HEK293 (cell line): ENCODE data around the gene ALKBH2.

ENCODE experiments used
- CTCF ChIA-PET: fragments of 350-600 bp; formaldehyde crosslinking; extraction: SDS; loops from one replicate; lab custom pipeline; 2021; ENCODE audit warnings: antibody characterized with exemption; lab: Yijun Ruan, JAX
- POLR2A ChIA-PET: fragments of 300-600 bp; formaldehyde crosslinking; extraction: SDS; loops from one replicate; lab custom pipeline; 2020; ENCODE audit warnings: antibody characterized with exemption, inconsistent platforms; lab: Yijun Ruan, JAX
- H3K27ac ChIP-seq: fragments of 200-500 bp; sonication (Bioruptor generic); 2 replicates; pipeline ENCODE4 v1.5.1; 2014; ENCODE audit warnings: low read depth, low read length, control low read depth, inconsistent platforms; ENCODE audit errors: extremely low read depth
- H3K36me3 ChIP-seq, 2 experiments: fragments of 200-500 bp in 1 of 2; sonication (Bioruptor generic) in 1 of 2; 1 replicate in 1 of 2; 2 replicates in 1 of 2; pipeline ENCODE4 v1.5.1; 2014 to 2017; ENCODE audit warnings: inconsistent platforms in 2 of 2, low read length in 2 of 2; ENCODE audit not compliant: control insufficient read depth in 2 of 2, insufficient read depth in 1 of 2
- H3K4me1 ChIP-seq: fragments of 200-500 bp; sonication (Bioruptor generic); 2 replicates; pipeline ENCODE4 v1.5.1; 2014; ENCODE audit warnings: mild to moderate bottlenecking, low read length, inconsistent platforms; ENCODE audit not compliant: control insufficient read depth, insufficient read depth
- H3K4me3 ChIP-seq: 2 replicates; pipeline ENCODE4 v1.5.1; 2011; ENCODE audit warnings: low read depth, mild to moderate bottlenecking, control low read depth, low read length, moderate library complexity
- H3K9me3 ChIP-seq: fragments of 200-500 bp; sonication (Bioruptor generic); 2 replicates; pipeline ENCODE4 v1.5.1; 2014; ENCODE audit warnings: low read depth, low read length, inconsistent platforms; ENCODE audit not compliant: control insufficient read depth, insufficient read depth
- AEBP2 ChIP-seq: fragments of 450-650 bp; formaldehyde crosslinking; IDR thresholded peaks from 2 replicates; pipeline ENCODE4 v1.5.1; 2016; ENCODE audit warnings: missing biosample characterization, missing genetic modification characterization, borderline replicate concordance
- ATF2 ChIP-seq: fragments of 450-650 bp; formaldehyde crosslinking; IDR thresholded peaks from 2 replicates; pipeline ENCODE4 v1.5.1; 2016; ENCODE audit warnings: missing biosample characterization, missing genetic modification characterization, low read depth
- BCL6B ChIP-seq: fragments of 450-650 bp; formaldehyde crosslinking; IDR thresholded peaks from 2 replicates; pipeline ENCODE4 v1.5.1; 2017; ENCODE audit warnings: missing biosample characterization, missing genetic modification characterization
- HOXC10 ChIP-seq: sonication (generic); formaldehyde crosslinking; IDR thresholded peaks from 2 replicates; pipeline ENCODE4 v1.8.1; 2023; ENCODE audit warnings: mild to moderate bottlenecking, missing genetic modification reagents
- MEIS1 ChIP-seq: sonication (generic); formaldehyde crosslinking; IDR thresholded peaks from 2 replicates; pipeline ENCODE4 v1.8.1; 2022; ENCODE audit warnings: missing genetic modification reagents, mild to moderate bottlenecking, borderline replicate concordance
- RBAK ChIP-seq: fragments of 450-650 bp; formaldehyde crosslinking; IDR thresholded peaks from 2 replicates; pipeline ENCODE4 v1.5.1; 2016; ENCODE audit warnings: missing biosample characterization, missing genetic modification characterization
- REPIN1 ChIP-seq: fragments of 450-650 bp; formaldehyde crosslinking; IDR thresholded peaks from 2 replicates; pipeline ENCODE4 v1.5.1; 2017; ENCODE audit warnings: missing biosample characterization, missing genetic modification characterization, low read depth
- SETDB1 ChIP-seq: IDR thresholded peaks from one replicate; pipeline ENCODE4 v1.6.1; 2017; ENCODE audit warnings: mild to moderate bottlenecking, low read length, moderate library complexity, mixed read lengths; ENCODE audit not compliant: insufficient read length
- SP3 ChIP-seq: fragments of 450-650 bp; formaldehyde crosslinking; IDR thresholded peaks from 2 replicates; pipeline ENCODE4 v1.5.1; 2016; ENCODE audit warnings: missing biosample characterization, missing genetic modification characterization
- WT1 ChIP-seq: fragments of 450-650 bp; formaldehyde crosslinking; IDR thresholded peaks from 2 replicates; pipeline ENCODE4 v1.5.1; 2016; ENCODE audit warnings: missing biosample characterization, missing genetic modification characterization
- ZBTB48 ChIP-seq: fragments of 450-650 bp; formaldehyde crosslinking; IDR thresholded peaks from 2 replicates; pipeline ENCODE4 v1.5.1; 2016; ENCODE audit warnings: missing biosample characterization, missing genetic modification characterization
- ZNF157 ChIP-seq: fragments of 450-650 bp; formaldehyde crosslinking; IDR thresholded peaks from 2 replicates; pipeline ENCODE4 v1.5.1; 2016; ENCODE audit warnings: missing biosample characterization, missing genetic modification characterization
- ZNF175 ChIP-seq: fragments of 450-650 bp; formaldehyde crosslinking; IDR thresholded peaks from 2 replicates; pipeline ENCODE4 v1.5.1; 2016; ENCODE audit warnings: missing biosample characterization, missing genetic modification characterization
- ZNF311 ChIP-seq: fragments of 450-650 bp; formaldehyde crosslinking; IDR thresholded peaks from 2 replicates; pipeline ENCODE4 v1.5.1; 2017; ENCODE audit warnings: missing biosample characterization, missing genetic modification characterization, borderline replicate concordance
- ZNF354C ChIP-seq: fragments of 450-650 bp; formaldehyde crosslinking; IDR thresholded peaks from 2 replicates; pipeline ENCODE4 v1.5.1; 2016; ENCODE audit warnings: missing biosample characterization, missing genetic modification characterization, low read depth, borderline replicate concordance
- ZNF366 ChIP-seq: fragments of 450-650 bp; formaldehyde crosslinking; conservative IDR thresholded peaks from 2 replicates; pipeline ENCODE4 v1.5.1; 2016; ENCODE audit warnings: missing biosample characterization, missing genetic modification characterization
- ZNF404 ChIP-seq: fragments of 450-650 bp; formaldehyde crosslinking; IDR thresholded peaks from 2 replicates; pipeline ENCODE4 v1.5.1; 2017; ENCODE audit warnings: missing biosample characterization, missing genetic modification characterization
- ZNF426 ChIP-seq: fragments of 450-650 bp; formaldehyde crosslinking; IDR thresholded peaks from 2 replicates; pipeline ENCODE4 v1.5.1; 2017; ENCODE audit warnings: missing biosample characterization, missing genetic modification characterization, mild to moderate bottlenecking, inconsistent platforms, moderate library complexity
- ZNF501 ChIP-seq: fragments of 450-650 bp; formaldehyde crosslinking; IDR thresholded peaks from 2 replicates; pipeline ENCODE4 v1.5.1; 2016; ENCODE audit warnings: missing biosample characterization, missing genetic modification characterization
- ZNF560 ChIP-seq: fragments of 450-650 bp; formaldehyde crosslinking; IDR thresholded peaks from 2 replicates; pipeline ENCODE4 v1.5.1; 2017; ENCODE audit warnings: missing biosample characterization, missing genetic modification characterization, borderline replicate concordance
- TF ChIP-seq, protein P1 (sequence below): fragments of 450-650 bp; formaldehyde crosslinking; IDR thresholded peaks from 2 replicates; pipeline ENCODE4 v1.5.1; 2017; ENCODE audit warnings: missing biosample characterization, missing genetic modification characterization

The ALKBH2 gene

GRCh38 chr12:109093022-109093918 is at the start of gene ALKBH2 (continued):
- TF ChIP-seq ZNF311 (tag by site-specific recombination) = no peak
- no peak for TF ChIP-seq ZNF426 (tag by site-specific recombination)
- TF ChIP-seq, protein P1, sequence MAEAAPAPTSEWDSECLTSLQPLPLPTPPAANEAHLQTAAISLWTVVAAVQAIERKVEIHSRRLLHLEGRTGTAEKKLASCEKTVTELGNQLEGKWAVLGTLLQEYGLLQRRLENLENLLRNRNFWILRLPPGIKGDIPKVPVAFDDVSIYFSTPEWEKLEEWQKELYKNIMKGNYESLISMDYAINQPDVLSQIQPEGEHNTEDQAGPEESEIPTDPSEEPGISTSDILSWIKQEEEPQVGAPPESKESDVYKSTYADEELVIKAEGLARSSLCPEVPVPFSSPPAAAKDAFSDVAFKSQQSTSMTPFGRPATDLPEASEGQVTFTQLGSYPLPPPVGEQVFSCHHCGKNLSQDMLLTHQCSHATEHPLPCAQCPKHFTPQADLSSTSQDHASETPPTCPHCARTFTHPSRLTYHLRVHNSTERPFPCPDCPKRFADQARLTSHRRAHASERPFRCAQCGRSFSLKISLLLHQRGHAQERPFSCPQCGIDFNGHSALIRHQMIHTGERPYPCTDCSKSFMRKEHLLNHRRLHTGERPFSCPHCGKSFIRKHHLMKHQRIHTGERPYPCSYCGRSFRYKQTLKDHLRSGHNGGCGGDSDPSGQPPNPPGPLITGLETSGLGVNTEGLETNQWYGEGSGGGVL = no peak
- TF ChIP-seq ATF2 = peak; percentile 59

- Histone ChIP-seq H3K4me1 (no peaks in the 10 kb centered on the region), H3K9me3 (no peaks in the 10 kb centered on the region; the same call in 1 of the 2 replicates), H3K4me3 (no peak overlapping the region), H3K36me3 (no peaks in the 10 kb centered on the region), H3K27ac (no peak overlapping the region)
- POLR2A ChIA-PET = interaction anchor here (0.5 kb wide), 1 partner anchor 21 kb away, joined by 3 read pairs; no protein-coding TSS in a partner anchor
- CTCF ChIA-PET = no interaction called here
- TF ChIP-seq ZNF366 (no peak), SETDB1 (no peak), HOXC10 (CRISPR knock-in tag) (no peak), MEIS1 (CRISPR knock-in tag) (no peak), ZNF157 (no peak), RBAK (no peak), AEBP2 (tag by site-specific recombination) (no peak), ZNF354C (tag by site-specific recombination) (no peak), ZNF501 (tag by site-specific recombination) (no peak), REPIN1 (tag by site-specific recombination) (no peak), WT1 (no peak), ZNF560 (tag by site-specific recombination) (no peak), ZBTB48 (no peak), ZNF404 (tag by site-specific recombination) (no peak), ZNF175 (tag by site-specific recombination) (no peak), BCL6B (tag by site-specific recombination) (no peak), SP3 (tag by site-specific recombination) (no peak)
Observed at GRCh38 chr12:109140560-109140959, 47.3 kb upstream of the ALKBH2 start.
